IMR-90 (cell line): Measurements from ENCODE around the gene PRKAG1. TPM values are rescaled to one million over a fixed set of nuclear protein-coding genes. Genes with fewer than 3 reads are reported as not detected.

Experiments
- ATAC-seq: fragments of 200-7000 bp; cut with Tn5 transposase; 2 replicates; pipeline ENCODE4 v1.9.1; 2020; ENCODE audit warnings: low read depth, mild to moderate bottlenecking, moderate library complexity
- BruUV-seq: library from RNA; stranded (reverse); fragments of 400-500 nt; replicated peaks from 2 replicates; lab custom pipeline; 2021; lab: Mats Ljungman, UMichigan
- CTCF ChIA-PET: fragments of 300-600 bp; formaldehyde crosslinking; extraction: SDS; loops from one replicate; lab custom pipeline; 2021; ENCODE audit warnings: antibody characterized with exemption; lab: Yijun Ruan, JAX
- POLR2A ChIA-PET: fragments of 300-600 bp; sonication (Branson Sonifier 250); formaldehyde crosslinking; loops from one replicate; lab custom pipeline; 2022; ENCODE audit warnings: antibody characterized with exemption; ENCODE audit not compliant: unreplicated experiment; lab: Charles Lee
- DNase-seq: peaks from one replicate; pipeline ENCODE4 v3.0.0; 2013
- H2AFZ ChIP-seq: replicated peaks from 2 replicates; pipeline ENCODE3; 2013; ENCODE audit warnings: low read length, mild to moderate bottlenecking; ENCODE audit not compliant: poor library complexity
- H2AK5ac ChIP-seq: 2 replicates; pipeline ENCODE4 v1.6.1; 2013; ENCODE audit warnings: low read depth, low read length, inconsistent platforms
- H2AK9ac ChIP-seq: replicated peaks from 2 replicates; pipeline ENCODE3; 2013; ENCODE audit warnings: mild to moderate bottlenecking, low read depth, low read length, moderate library complexity; ENCODE audit not compliant: poor library complexity
- H2BK120ac ChIP-seq: 2 replicates; pipeline ENCODE4 v1.6.1; 2013; ENCODE audit warnings: low read depth, low read length, inconsistent platforms
- H2BK15ac ChIP-seq: 3 replicates; pipeline ENCODE4 v1.6.1; 2013; ENCODE audit warnings: low read depth, low read length, inconsistent platforms
- H2BK20ac ChIP-seq: 2 replicates; pipeline ENCODE4 v1.6.1; 2013; ENCODE audit warnings: low read depth, mild to moderate bottlenecking, inconsistent platforms, low read length, moderate library complexity
- H2BK5ac ChIP-seq: 2 replicates; pipeline ENCODE4 v1.6.1; 2013; ENCODE audit warnings: mild to moderate bottlenecking, low read depth, low read length, inconsistent platforms; ENCODE audit not compliant: poor library complexity, severe bottlenecking
- H3K14ac ChIP-seq: replicated peaks from 2 replicates; pipeline ENCODE4 v1.6.1; 2013; ENCODE audit warnings: low read depth, low read length, inconsistent platforms
- H3K18ac ChIP-seq: 2 replicates; pipeline ENCODE4 v1.6.1; 2013; ENCODE audit warnings: low read depth, low read length, control low read depth
- H3K23ac ChIP-seq: 2 replicates; pipeline ENCODE4 v1.6.1; 2013; ENCODE audit warnings: low read depth, low read length, inconsistent platforms
- H3K27ac ChIP-seq: 2 replicates; pipeline ENCODE4 v1.5.1; 2013; ENCODE audit warnings: mild to moderate bottlenecking, control low read depth, low read length; ENCODE audit not compliant: insufficient read depth
- H3K27me3 ChIP-seq: 2 replicates; pipeline ENCODE4 v1.6.1; 2013; ENCODE audit warnings: low read length; ENCODE audit not compliant: control insufficient read depth, insufficient read depth
- H3K36me3 ChIP-seq: 2 replicates; pipeline ENCODE4 v1.6.1; 2013; ENCODE audit warnings: low read length, mixed read lengths; ENCODE audit not compliant: control insufficient read depth, insufficient read depth
- H3K4ac ChIP-seq: 2 replicates; pipeline ENCODE4 v1.6.1; 2013; ENCODE audit warnings: low read depth, low read length, inconsistent platforms
- H3K4me1 ChIP-seq: 2 replicates; pipeline ENCODE4 v1.6.1; 2013; ENCODE audit warnings: low read length, mixed read lengths; ENCODE audit not compliant: control insufficient read depth, insufficient read depth
- H3K4me2 ChIP-seq: 2 replicates; pipeline ENCODE4 v1.6.1; 2013; ENCODE audit warnings: low read depth, mild to moderate bottlenecking, control low read depth, low read length, moderate library complexity
- H3K4me3 ChIP-seq: 2 replicates; pipeline ENCODE4 v1.5.1; 2013; ENCODE audit warnings: low read depth, mild to moderate bottlenecking, control low read depth, low read length, moderate library complexity; ENCODE audit not compliant: insufficient read depth
- H3K56ac ChIP-seq: 2 replicates; pipeline ENCODE4 v1.6.1; 2013; ENCODE audit warnings: low read length, inconsistent platforms; ENCODE audit not compliant: insufficient read depth; ENCODE audit errors: extremely low read depth
- H3K79me1 ChIP-seq, 2 experiments: 2 replicates each; pipeline ENCODE4 v1.6.1; 2013; ENCODE audit warnings: low read length in 2 of 2, inconsistent platforms in 1 of 2, low read depth in 1 of 2
- H3K9ac ChIP-seq: 2 replicates; pipeline ENCODE4 v1.6.1; 2013; ENCODE audit warnings: low read depth, low read length, control low read depth
- H3K9me1 ChIP-seq: 2 replicates; pipeline ENCODE4 v1.6.1; 2013; ENCODE audit warnings: low read length, inconsistent platforms; ENCODE audit not compliant: insufficient read depth
- H3K9me3 ChIP-seq: 2 replicates; pipeline ENCODE4 v1.6.1; 2013; ENCODE audit warnings: low read length; ENCODE audit not compliant: control insufficient read depth, insufficient read depth
- H4K20me1 ChIP-seq: 2 replicates; pipeline ENCODE4 v1.6.1; 2013; ENCODE audit warnings: low read length, inconsistent platforms; ENCODE audit not compliant: insufficient read depth
- H4K5ac ChIP-seq: 2 replicates; pipeline ENCODE4 v1.6.1; 2013; ENCODE audit warnings: mild to moderate bottlenecking, low read depth, low read length, control low read depth
- H4K8ac ChIP-seq, 2 experiments: 2 replicates each; pipeline ENCODE4 v1.6.1; 2013; ENCODE audit warnings: low read depth in 2 of 2, low read length in 2 of 2, control low read depth in 1 of 2, inconsistent platforms in 1 of 2
- H4K91ac ChIP-seq: 2 replicates; pipeline ENCODE4 v1.6.1; 2013; ENCODE audit warnings: low read depth, low read length, inconsistent platforms; ENCODE audit not compliant: insufficient read depth
- CEBPB ChIP-seq: IDR thresholded peaks from 2 replicates; pipeline ENCODE4 v1.6.1; 2012; ENCODE audit warnings: low read depth, low read length, improper control_type of control experiment
- CHD1 ChIP-seq: IDR thresholded peaks from 2 replicates; pipeline ENCODE4 v1.6.1; 2012; ENCODE audit warnings: low read depth, low read length, improper control_type of control experiment
- FOS ChIP-seq: fragments of 150-350 bp; IDR thresholded peaks from 2 replicates; pipeline ENCODE4 v1.6.1; 2016; ENCODE audit warnings: low read depth, low read length
- NFE2L2 ChIP-seq: fragments of 150-350 bp; IDR thresholded peaks from 2 replicates; pipeline ENCODE4 v1.6.1; 2016; ENCODE audit warnings: low read depth, mild to moderate bottlenecking, low read length
- RCOR1 ChIP-seq: IDR thresholded peaks from 2 replicates; pipeline ENCODE4 v1.6.1; 2012; ENCODE audit warnings: mild to moderate bottlenecking, low read length, improper control_type of control experiment; ENCODE audit not compliant: insufficient replicate concordance
- RFX5 ChIP-seq: IDR thresholded peaks from 2 replicates; pipeline ENCODE4 v1.8.0; 2012; ENCODE audit warnings: low read depth, mild to moderate bottlenecking, low read length, moderate library complexity
- USF2 ChIP-seq: fragments of 150-350 bp; IDR thresholded peaks from 2 replicates; pipeline ENCODE4 v1.6.1; 2017; ENCODE audit warnings: mild to moderate bottlenecking, antibody characterized with exemption, low read length, low read depth
- WGBS, 2 experiments: methylation state at CpG; one replicate each; pipeline versions ENCODE4 v1.1.5 to v1.1.7; 2013; ENCODE audit warnings: missing lambda C conversion rate in 2 of 2; ENCODE audit not compliant: insufficient read length in 1 of 2; ENCODE audit errors: extremely low coverage in 2 of 2; 5-methylcytosine and 5-hydroxymethylcytosine counted together
- dilution Hi-C: fragments of 300-500 bp; cut with HindIII; formaldehyde crosslinking; loops from one replicate; pipeline ENCODE4 v1.14.3; 2018; ENCODE audit warnings: low sequenced_read_pairs; ENCODE audit not compliant: unreplicated experiment
- in situ Hi-C: fragments of 300-500 bp; cut with MboI; formaldehyde crosslinking; loops from 3 replicates; pipeline ENCODE4 v1.14.3; 2019; ENCODE audit warnings: low sequenced_read_pairs, inconsistent platforms, mixed read lengths
- intact Hi-C: fragments of 100-400 bp; cut with micrococcal nuclease; formaldehyde crosslinking; loops from 2 replicates; pipeline ENCODE4 v1.10.0; 2022
- polyA plus RNA-seq, 3 experiments: library from polyadenylated mRNA; depleted of rRNA; stranded (reverse); fragments of >200 nt; gene quantifications; 2 replicates each; pipeline ENCODE4 v1.2.3, GENCODE V29; 2012; ENCODE audit warnings: low replicate concordance in 1 of 3
- total RNA-seq: library from RNA; depleted of rRNA; stranded (reverse); fragments of >200 nt; gene quantifications from 2 replicates; pipeline ENCODE4 v1.2.3, GENCODE V29; 2012
- TF ChIP-seq, protein P1 (sequence below): fragments of 150-350 bp; IDR thresholded peaks from 2 replicates; pipeline ENCODE4 v1.6.1; 2016; ENCODE audit warnings: low read depth, mild to moderate bottlenecking, low read length, moderate library complexity, borderline replicate concordance

PRKAG1 gene
- total and polyA plus RNA-seq, 2 of the 4 experiments (the other 2 are of a cell fraction): 81.1 to 106 TPM

GRCh38 chr12:49054524-49054923, 35.9 kb upstream of the PRKAG1 start:
- H4K91ac ChIP-seq: no peak overlapping the region
- no peak overlapping the region for H2AFZ ChIP-seq
- no peaks in the 10 kb centered on the region for H3K27me3 ChIP-seq
- peaks cover 22 to 89% of the 10 kb centered on the region in 2 experiments; a peak in 3 of 4 replicates for H3K79me1 ChIP-seq
- dilution Hi-C loops (no loop called here), intact Hi-C loops (no loop called here), in situ Hi-C loops (no loop called here)
- H3K14ac ChIP-seq: no peak overlapping the region
- TF ChIP-seq USF2: no peak
- TF ChIP-seq CHD1: no peak
- TF ChIP-seq RCOR1: no peak
- no peak for TF ChIP-seq NFE2L2
- TF ChIP-seq CEBPB: no peak
- TF ChIP-seq, protein P1, sequence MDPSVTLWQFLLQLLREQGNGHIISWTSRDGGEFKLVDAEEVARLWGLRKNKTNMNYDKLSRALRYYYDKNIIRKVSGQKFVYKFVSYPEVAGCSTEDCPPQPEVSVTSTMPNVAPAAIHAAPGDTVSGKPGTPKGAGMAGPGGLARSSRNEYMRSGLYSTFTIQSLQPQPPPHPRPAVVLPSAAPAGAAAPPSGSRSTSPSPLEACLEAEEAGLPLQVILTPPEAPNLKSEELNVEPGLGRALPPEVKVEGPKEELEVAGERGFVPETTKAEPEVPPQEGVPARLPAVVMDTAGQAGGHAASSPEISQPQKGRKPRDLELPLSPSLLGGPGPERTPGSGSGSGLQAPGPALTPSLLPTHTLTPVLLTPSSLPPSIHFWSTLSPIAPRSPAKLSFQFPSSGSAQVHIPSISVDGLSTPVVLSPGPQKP: no peak
- TF ChIP-seq RFX5: no peak
- TF ChIP-seq FOS: no peak
- DNase-seq: no peak
- no peaks in the 10 kb centered on the region for H3K9me3 ChIP-seq
- peaks cover 33% of the 10 kb centered on the region for H3K9me1 ChIP-seq
- no peak overlapping the region for H4K5ac ChIP-seq
- peaks cover 55% of the 10 kb centered on the region for H3K36me3 ChIP-seq
- BruUV-seq: no TSS peak
- H3K4me2 ChIP-seq: no peak overlapping the region
- H3K9ac ChIP-seq: no peak overlapping the region
- H3K18ac ChIP-seq: no peak overlapping the region
- H2AK9ac ChIP-seq: no peak overlapping the region
- POLR2A ChIA-PET: no interaction called here
- H3K56ac ChIP-seq: no peak overlapping the region
- H4K8ac ChIP-seq: no peak overlapping the region
- no peak overlapping the region for H2BK120ac ChIP-seq
- no peak overlapping the region for H3K4ac ChIP-seq
- no CpG with 5 or more reads among the region's 10 CpGs for WGBS, 2 experiments
- no peak for ATAC-seq
- H2AK5ac ChIP-seq: no peak overlapping the region
- H2BK20ac ChIP-seq: no peak overlapping the region
- H2BK5ac ChIP-seq: no peak overlapping the region
- CTCF ChIA-PET: interaction anchor here (0.5 kb wide), 1 partner anchor 146 kb away, joined by 3 read pairs; no protein-coding TSS in a partner anchor
- no peak overlapping the region for H2BK15ac ChIP-seq
- peaks cover 14% of the 10 kb centered on the region for H3K4me1 ChIP-seq
- no peak overlapping the region for H3K4me3 ChIP-seq
- H4K20me1 ChIP-seq: peaks cover 97% of the 10 kb centered on the region
- no peak overlapping the region for H3K27ac ChIP-seq
- H3K23ac ChIP-seq: no peak overlapping the region
